Endodermal cell (in vitro differentiated cells): ENCODE results near the gene POLR3GL. TPM values are rescaled to one million over a fixed set of nuclear protein-coding genes. Genes with fewer than 3 reads are reported as not detected.
"Not testable (repeated sequence)": the region's sequence is repeated elsewhere in the genome, so short reads cannot be mapped to it uniquely, and the experiment has no call there.

Experiments used
- DNase-seq: peaks from one replicate; pipeline ENCODE4 v3.0.0-alpha.2; 2017
- H3K27ac ChIP-seq: 2 replicates; pipeline ENCODE4 v1.5.1; 2013; ENCODE audit warnings: mild to moderate bottlenecking, low read depth, low read length, moderate library complexity
- H3K27me3 ChIP-seq: 2 replicates; pipeline ENCODE4 v1.6.1; 2013; ENCODE audit warnings: mild to moderate bottlenecking, low read length, moderate library complexity; ENCODE audit not compliant: insufficient read depth, control insufficient read depth, poor library complexity, severe bottlenecking
- H3K36me3 ChIP-seq: 2 replicates; pipeline ENCODE4 v1.7.0; 2013; ENCODE audit warnings: mild to moderate bottlenecking, low read length, moderate library complexity; ENCODE audit not compliant: control insufficient read depth, insufficient read depth
- H3K4me1 ChIP-seq: one replicate; pipeline ENCODE4 v1.7.0; 2013; ENCODE audit warnings: low read length; ENCODE audit not compliant: control insufficient read depth, insufficient read depth
- H3K4me3 ChIP-seq: 2 replicates; pipeline ENCODE4 v1.5.1; 2013; ENCODE audit warnings: mild to moderate bottlenecking, low read length, moderate library complexity
- H3K9ac ChIP-seq: 2 replicates; pipeline ENCODE4 v1.6.1; 2013; ENCODE audit warnings: mild to moderate bottlenecking, low read length, moderate library complexity; ENCODE audit not compliant: poor library complexity, severe bottlenecking; ENCODE audit errors: extremely low read depth
- H3K9me3 ChIP-seq: 2 replicates; pipeline ENCODE4 v1.6.1; 2013; ENCODE audit warnings: mild to moderate bottlenecking, low read length, moderate library complexity; ENCODE audit not compliant: control insufficient read depth
- H3K27ac Mint-ChIP-seq: 2 replicates; pipeline ENCODE4 v1.8.0; 2020; ENCODE audit warnings: mixed read lengths
- H3K27me3 Mint-ChIP-seq: 2 replicates; pipeline ENCODE4 v1.8.0; 2021; ENCODE audit warnings: mild to moderate bottlenecking, mixed read lengths; ENCODE audit not compliant: insufficient read depth
- H3K36me3 Mint-ChIP-seq: 2 replicates; pipeline ENCODE4 v1.8.0; 2020; ENCODE audit warnings: low read depth, mixed read lengths
- H3K4me1 Mint-ChIP-seq: 2 replicates; pipeline ENCODE4 v1.8.0; 2020; ENCODE audit warnings: mixed read lengths
- H3K4me3 Mint-ChIP-seq: 2 replicates; pipeline ENCODE4 v1.8.0; 2020; ENCODE audit warnings: mild to moderate bottlenecking, moderate library complexity, mixed read lengths
- H3K9me3 Mint-ChIP-seq: 2 replicates; pipeline ENCODE4 v1.8.0; 2020; ENCODE audit warnings: mild to moderate bottlenecking, mixed read lengths
- CTCF ChIP-seq: fragments of 200-600 bp; sonication (generic); conservative IDR thresholded peaks from 2 replicates; pipeline ENCODE4 v1.5.0; 2021; ENCODE audit warnings: antibody characterized with exemption, mild to moderate bottlenecking
- WGBS, 2 experiments: methylation state at CpG; one replicate each; pipeline versions ENCODE4 v1.1.5 to v1.1.7; 2013; ENCODE audit warnings: missing lambda C conversion rate in 2 of 2, mixed read lengths in 1 of 2; ENCODE audit not compliant: insufficient coverage in 1 of 2, insufficient read length in 1 of 2; 5-methylcytosine and 5-hydroxymethylcytosine counted together
- total RNA-seq, 2 donors: library from RNA; stranded (reverse); fragmentation: NEBNext Ultra II Directional in 1 of 2; extraction: Animal tissue kit (Norgen Biotek cat#: 25700) in 1 of 2; gene quantifications; 2 replicates in 1 of 2; 3 replicates in 1 of 2; pipeline ENCODE4 v1.2.1, GENCODE V29; 2021

Gene POLR3GL
- total RNA-seq, 2 donors from 2014 or later, result 10.2 to 13.8 TPM

GRCh38 chr1:145927916-145928643, 36.4 kb upstream of the POLR3GL start:
- Mint-ChIP-seq H3K9me3 (no peaks in the 10 kb centered on the region), H3K27me3 (no peaks in the 10 kb centered on the region), H3K27ac (peak overlapping the region; percentile 27), H3K36me3 (peaks cover 9% of the 10 kb centered on the region), H3K4me3 (no peak overlapping the region), H3K4me1 (peaks cover 15% of the 10 kb centered on the region)
- Histone ChIP-seq H3K4me3 (peak overlapping the region; percentile 91), H3K9ac (peak overlapping the region; percentile 94), H3K36me3 (peaks cover 30% of the 10 kb centered on the region), H3K9me3 (no peaks in the 10 kb centered on the region), H3K27ac (peak overlapping the region; percentile 73), H3K27me3 (no peaks in the 10 kb centered on the region), H3K4me1 (no peaks in the 10 kb centered on the region)
- no peak for TF ChIP-seq CTCF
- DNase-seq, result no peak
- WGBS, 2 experiments, result 78 to 81% methylated on average over 13 to 20 of the region's 20 CpGs

GRCh38 chr1:145932522-145933009, 31.9 kb upstream of the POLR3GL start:
- peak overlapping the region; percentile 27 for H3K4me3 Mint-ChIP-seq
- WGBS, 2 experiments, result 3 to 70% methylated on average over 2 to 6 of the region's 9 CpGs

GRCh38 chr1:145935708-145936107, 28.8 kb upstream of the POLR3GL start:
- no peaks in the 10 kb centered on the region for H3K27me3 Mint-ChIP-seq
- peaks cover 13% of the 10 kb centered on the region for H3K36me3 Mint-ChIP-seq
- Histone ChIP-seq H3K4me1 (peaks cover 16% of the 10 kb centered on the region), H3K9me3 (no peaks in the 10 kb centered on the region), H3K27me3 (no peaks in the 10 kb centered on the region), H3K9ac (no peak overlapping the region), H3K36me3 (peaks cover 41% of the 10 kb centered on the region), H3K4me3 (no peak overlapping the region), H3K27ac (no peak overlapping the region)
- no peak overlapping the region for H3K4me3 Mint-ChIP-seq
- H3K27ac Mint-ChIP-seq, result no peak overlapping the region
- no peak for TF ChIP-seq CTCF
- H3K4me1 Mint-ChIP-seq, result peaks cover 42% of the 10 kb centered on the region
- no peak for DNase-seq
- no peaks in the 10 kb centered on the region for H3K9me3 Mint-ChIP-seq

More at GRCh38 chr1:145932522-145933009, 31.9 kb upstream of the POLR3GL start:
- peak; percentile 21 for TF ChIP-seq CTCF
- Histone ChIP-seq H3K36me3 (peaks cover 38% of the 10 kb centered on the region), H3K4me1 (peaks cover 16% of the 10 kb centered on the region), H3K9ac (peak overlapping the region; percentile 71)
- H3K27ac ChIP-seq, H3K9me3 Mint-ChIP-seq, H3K27me3 Mint-ChIP-seq, H3K9me3 ChIP-seq, H3K36me3 Mint-ChIP-seq, H3K27me3 ChIP-seq, H3K4me3 ChIP-seq: not testable (repeated sequence)
- Mint-ChIP-seq H3K27ac (peak overlapping the region; percentile 96), H3K4me1 (peaks cover 43% of the 10 kb centered on the region)
- DNase-seq, result peak; percentile 86
